IMR-90 (cell line): ENCODE measurements around the gene WBP11. TPM values are rescaled to one million over a fixed set of nuclear protein-coding genes. Genes with fewer than 3 reads are reported as not detected.

Experiments
- CTCF ChIP-seq: conservative IDR thresholded peaks from 2 replicates; pipeline ENCODE4 v1.5.1; 2012; ENCODE audit warnings: mild to moderate bottlenecking, low read depth, low read length, improper control_type of control experiment
- MAFK ChIP-seq: IDR thresholded peaks from 2 replicates; pipeline ENCODE4 v1.6.1; 2012; ENCODE audit warnings: low read depth, low read length, improper control_type of control experiment
- NFE2L2 ChIP-seq: fragments of 150-350 bp; IDR thresholded peaks from 2 replicates; pipeline ENCODE4 v1.6.1; 2016; ENCODE audit warnings: low read depth, mild to moderate bottlenecking, low read length
- polyA plus RNA-seq, 3 experiments: library from polyadenylated mRNA; depleted of rRNA; stranded (reverse); fragments of >200 nt; gene quantifications; 2 replicates each; pipeline ENCODE4 v1.2.3, GENCODE V29; 2012; ENCODE audit warnings: low replicate concordance in 1 of 3
- total RNA-seq: library from RNA; depleted of rRNA; stranded (reverse); fragments of >200 nt; gene quantifications from 2 replicates; pipeline ENCODE4 v1.2.3, GENCODE V29; 2012

Gene WBP11
- total and polyA plus RNA-seq, 2 of the 4 experiments (the other 2 are of a cell fraction), result 2.5 to 18.3 TPM

- no peak for TF ChIP-seq CTCF
- no peak for TF ChIP-seq MAFK
- TF ChIP-seq NFE2L2, result no peak
Observed at GRCh38 chr12:14774906-14775635, 28.2 kb downstream of the WBP11 start (continued).
